ENCODE data around the gene NUDC.

Gene NUDC

DNA sequence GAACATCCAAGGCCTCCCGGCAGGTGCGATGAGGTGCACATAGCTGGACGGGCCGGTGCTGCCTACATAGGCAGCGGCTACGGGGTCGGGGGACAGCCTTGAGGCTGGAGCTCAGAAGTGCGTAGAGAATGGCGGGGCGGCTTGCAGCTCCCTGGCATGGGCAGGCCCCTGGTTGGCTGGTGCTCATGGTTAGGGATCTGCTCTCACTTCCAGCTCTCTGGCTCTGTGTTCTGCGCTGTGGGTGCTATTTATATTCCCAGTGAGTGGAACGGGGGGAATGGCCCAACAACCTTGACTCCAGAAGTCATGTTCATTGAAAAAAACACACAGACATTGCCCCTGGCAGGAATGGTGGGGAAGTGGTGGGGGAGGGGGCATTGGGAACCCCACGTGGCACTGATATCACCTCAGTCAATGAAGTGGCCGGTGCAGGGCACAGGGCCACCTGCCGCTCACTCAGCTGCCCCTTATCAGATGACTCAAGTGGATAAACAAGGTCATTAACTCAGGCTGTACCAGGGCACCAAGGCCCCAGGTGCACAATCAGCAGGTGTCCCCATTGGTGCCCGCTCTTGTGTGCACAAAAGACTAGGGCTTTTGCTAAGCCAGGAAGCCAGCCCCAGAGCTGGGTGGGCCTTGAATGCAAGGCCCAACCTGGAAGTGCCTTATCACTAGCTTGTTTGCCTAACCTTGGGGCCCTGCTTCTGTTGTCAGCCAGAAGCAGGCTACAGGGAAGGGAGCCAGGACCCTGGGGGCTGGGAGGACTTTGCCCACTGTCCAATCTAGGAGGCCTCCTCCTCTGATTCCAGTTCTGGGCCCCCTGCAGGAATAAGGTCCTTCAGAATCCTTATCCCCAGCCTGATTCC is 7.6 kb upstream of the NUDC start, which contains the start of gene NR0B2:
Gene NR0B2, minus strand, starts transcription at position 222 of the 866 bp plus-strand sequence. Its CDS starts 35 bp downstream, at position 187.
- TF ChIP-seq ZNF565 (CRISPR knock-in tag; conservative IDR thresholded peaks at IDR 0.05; ENCODE audit: low read depth) (no peak), ZC3H10 (CRISPR knock-in tag; IDR thresholded peaks at IDR 0.05) (no peak), TCF4 (CRISPR knock-in tag; IDR thresholded peaks at IDR 0.05; ENCODE audit: borderline replicate concordance) (no peak), PPARA (CRISPR knock-in tag; IDR thresholded peaks at IDR 0.05; ENCODE audit: borderline replicate concordance) (no peak), ZNF70 (CRISPR knock-in tag; IDR thresholded peaks at IDR 0.05) (no peak), ZFP3 (CRISPR knock-in tag; IDR thresholded peaks at IDR 0.05) (no peak), ESRRG (CRISPR knock-in tag; IDR thresholded peaks at IDR 0.05) (no peak), OSR1 (CRISPR knock-in tag; IDR thresholded peaks at IDR 0.05) (no peak), GLIS3 (CRISPR knock-in tag; IDR thresholded peaks at IDR 0.05) (no peak), ARNTL (CRISPR knock-in tag; IDR thresholded peaks at IDR 0.05; ENCODE audit: borderline replicate concordance, low read depth) (no peak), TOX (CRISPR knock-in tag; IDR thresholded peaks at IDR 0.05; ENCODE audit: borderline replicate concordance) (no peak), ZFP30 (CRISPR knock-in tag; IDR thresholded peaks at IDR 0.05) (no peak), ISL1 (CRISPR knock-in tag; IDR thresholded peaks at IDR 0.05) (no peak), ZNF8 (CRISPR knock-in tag; IDR thresholded peaks at IDR 0.05) (no peak), RARB (CRISPR knock-in tag; IDR thresholded peaks at IDR 0.05) (no peak)
- TF ChIP-seq, protein P1, sequence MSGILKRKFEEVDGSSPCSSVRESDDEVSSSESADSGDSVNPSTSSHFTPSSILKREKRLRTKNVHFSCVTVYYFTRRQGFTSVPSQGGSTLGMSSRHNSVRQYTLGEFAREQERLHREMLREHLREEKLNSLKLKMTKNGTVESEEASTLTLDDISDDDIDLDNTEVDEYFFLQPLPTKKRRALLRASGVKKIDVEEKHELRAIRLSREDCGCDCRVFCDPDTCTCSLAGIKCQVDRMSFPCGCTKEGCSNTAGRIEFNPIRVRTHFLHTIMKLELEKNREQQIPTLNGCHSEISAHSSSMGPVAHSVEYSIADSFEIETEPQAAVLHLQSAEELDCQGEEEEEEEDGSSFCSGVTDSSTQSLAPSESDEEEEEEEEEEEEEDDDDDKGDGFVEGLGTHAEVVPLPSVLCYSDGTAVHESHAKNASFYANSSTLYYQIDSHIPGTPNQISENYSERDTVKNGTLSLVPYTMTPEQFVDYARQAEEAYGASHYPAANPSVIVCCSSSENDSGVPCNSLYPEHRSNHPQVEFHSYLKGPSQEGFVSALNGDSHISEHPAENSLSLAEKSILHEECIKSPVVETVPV (CRISPR knock-in tag; IDR thresholded peaks at IDR 0.05), result no peak
- TF ChIP-seq, protein P2, sequence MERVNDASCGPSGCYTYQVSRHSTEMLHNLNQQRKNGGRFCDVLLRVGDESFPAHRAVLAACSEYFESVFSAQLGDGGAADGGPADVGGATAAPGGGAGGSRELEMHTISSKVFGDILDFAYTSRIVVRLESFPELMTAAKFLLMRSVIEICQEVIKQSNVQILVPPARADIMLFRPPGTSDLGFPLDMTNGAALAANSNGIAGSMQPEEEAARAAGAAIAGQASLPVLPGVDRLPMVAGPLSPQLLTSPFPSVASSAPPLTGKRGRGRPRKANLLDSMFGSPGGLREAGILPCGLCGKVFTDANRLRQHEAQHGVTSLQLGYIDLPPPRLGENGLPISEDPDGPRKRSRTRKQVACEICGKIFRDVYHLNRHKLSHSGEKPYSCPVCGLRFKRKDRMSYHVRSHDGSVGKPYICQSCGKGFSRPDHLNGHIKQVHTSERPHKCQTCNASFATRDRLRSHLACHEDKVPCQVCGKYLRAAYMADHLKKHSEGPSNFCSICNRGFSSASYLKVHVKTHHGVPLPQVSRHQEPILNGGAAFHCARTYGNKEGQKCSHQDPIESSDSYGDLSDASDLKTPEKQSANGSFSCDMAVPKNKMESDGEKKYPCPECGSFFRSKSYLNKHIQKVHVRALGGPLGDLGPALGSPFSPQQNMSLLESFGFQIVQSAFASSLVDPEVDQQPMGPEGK (CRISPR knock-in tag; IDR thresholded peaks at IDR 0.05; ENCODE audit: borderline replicate concordance), result no peak
- TF ChIP-seq, protein P3, sequence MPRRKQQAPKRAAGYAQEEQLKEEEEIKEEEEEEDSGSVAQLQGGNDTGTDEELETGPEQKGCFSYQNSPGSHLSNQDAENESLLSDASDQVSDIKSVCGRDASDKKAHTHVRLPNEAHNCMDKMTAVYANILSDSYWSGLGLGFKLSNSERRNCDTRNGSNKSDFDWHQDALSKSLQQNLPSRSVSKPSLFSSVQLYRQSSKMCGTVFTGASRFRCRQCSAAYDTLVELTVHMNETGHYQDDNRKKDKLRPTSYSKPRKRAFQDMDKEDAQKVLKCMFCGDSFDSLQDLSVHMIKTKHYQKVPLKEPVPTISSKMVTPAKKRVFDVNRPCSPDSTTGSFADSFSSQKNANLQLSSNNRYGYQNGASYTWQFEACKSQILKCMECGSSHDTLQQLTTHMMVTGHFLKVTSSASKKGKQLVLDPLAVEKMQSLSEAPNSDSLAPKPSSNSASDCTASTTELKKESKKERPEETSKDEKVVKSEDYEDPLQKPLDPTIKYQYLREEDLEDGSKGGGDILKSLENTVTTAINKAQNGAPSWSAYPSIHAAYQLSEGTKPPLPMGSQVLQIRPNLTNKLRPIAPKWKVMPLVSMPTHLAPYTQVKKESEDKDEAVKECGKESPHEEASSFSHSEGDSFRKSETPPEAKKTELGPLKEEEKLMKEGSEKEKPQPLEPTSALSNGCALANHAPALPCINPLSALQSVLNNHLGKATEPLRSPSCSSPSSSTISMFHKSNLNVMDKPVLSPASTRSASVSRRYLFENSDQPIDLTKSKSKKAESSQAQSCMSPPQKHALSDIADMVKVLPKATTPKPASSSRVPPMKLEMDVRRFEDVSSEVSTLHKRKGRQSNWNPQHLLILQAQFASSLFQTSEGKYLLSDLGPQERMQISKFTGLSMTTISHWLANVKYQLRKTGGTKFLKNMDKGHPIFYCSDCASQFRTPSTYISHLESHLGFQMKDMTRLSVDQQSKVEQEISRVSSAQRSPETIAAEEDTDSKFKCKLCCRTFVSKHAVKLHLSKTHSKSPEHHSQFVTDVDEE (CRISPR knock-in tag; IDR thresholded peaks at IDR 0.05), result no peak
- ATAC-seq, result no peak

DNA sequence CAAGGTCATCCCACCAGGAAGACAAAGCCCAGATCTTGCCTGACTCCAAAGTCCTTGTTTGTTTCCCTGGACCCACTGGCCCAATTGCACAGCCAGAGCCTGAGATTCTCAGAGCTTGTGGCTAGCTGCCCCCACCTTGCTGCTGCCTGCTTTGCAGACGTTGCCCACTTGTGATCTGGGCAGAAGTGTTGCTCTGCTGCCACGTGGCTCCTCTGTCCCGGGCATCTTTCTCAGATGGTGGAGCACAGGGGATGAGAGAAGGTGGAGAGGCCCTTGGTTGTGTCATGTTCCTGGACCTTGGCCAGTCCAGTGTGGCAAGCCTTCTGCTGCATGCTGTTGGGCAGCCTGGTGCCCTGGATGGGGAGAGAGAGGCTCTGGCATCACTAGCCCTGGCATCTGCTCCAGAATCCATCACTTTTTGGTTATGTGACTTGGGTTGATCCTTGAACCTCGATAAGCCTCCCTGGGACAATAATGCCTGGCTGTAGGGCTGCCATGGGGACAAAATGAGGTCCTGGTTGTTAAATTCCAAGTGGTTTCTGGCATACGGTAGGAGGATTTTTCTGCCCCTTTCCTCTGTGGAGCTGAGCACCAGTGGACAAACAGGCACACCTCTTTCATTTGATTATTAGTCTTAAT is 6.2 kb upstream of the NUDC start:
- no peak for ATAC-seq
- TF ChIP-seq BACH2 (CRISPR knock-in tag; IDR thresholded peaks at IDR 0.05; ENCODE audit: borderline replicate concordance) (no peak), RARB (CRISPR knock-in tag; IDR thresholded peaks at IDR 0.05) (no peak), ESRRG (CRISPR knock-in tag; IDR thresholded peaks at IDR 0.05) (no peak), ZNF70 (CRISPR knock-in tag; IDR thresholded peaks at IDR 0.05) (no peak), GLIS3 (CRISPR knock-in tag; IDR thresholded peaks at IDR 0.05) (no peak), TCF4 (CRISPR knock-in tag; IDR thresholded peaks at IDR 0.05; ENCODE audit: borderline replicate concordance) (no peak), ZFP3 (CRISPR knock-in tag; IDR thresholded peaks at IDR 0.05) (no peak), CSDC2 (CRISPR knock-in tag; IDR thresholded peaks at IDR 0.05) (no peak)
- TF ChIP-seq, protein P4, sequence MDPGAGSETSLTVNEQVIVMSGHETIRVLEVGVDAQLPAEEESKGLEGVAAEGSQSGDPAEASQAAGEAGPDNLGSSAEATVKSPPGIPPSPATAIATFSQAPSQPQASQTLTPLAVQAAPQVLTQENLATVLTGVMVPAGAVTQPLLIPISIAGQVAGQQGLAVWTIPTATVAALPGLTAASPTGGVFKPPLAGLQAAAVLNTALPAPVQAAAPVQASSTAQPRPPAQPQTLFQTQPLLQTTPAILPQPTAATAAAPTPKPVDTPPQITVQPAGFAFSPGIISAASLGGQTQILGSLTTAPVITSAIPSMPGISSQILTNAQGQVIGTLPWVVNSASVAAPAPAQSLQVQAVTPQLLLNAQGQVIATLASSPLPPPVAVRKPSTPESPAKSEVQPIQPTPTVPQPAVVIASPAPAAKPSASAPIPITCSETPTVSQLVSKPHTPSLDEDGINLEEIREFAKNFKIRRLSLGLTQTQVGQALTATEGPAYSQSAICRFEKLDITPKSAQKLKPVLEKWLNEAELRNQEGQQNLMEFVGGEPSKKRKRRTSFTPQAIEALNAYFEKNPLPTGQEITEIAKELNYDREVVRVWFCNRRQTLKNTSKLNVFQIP (CRISPR knock-in tag; IDR thresholded peaks at IDR 0.05; ENCODE audit: borderline replicate concordance, low read depth), result no peak
- TF ChIP-seq, protein P1 (CRISPR knock-in tag; IDR thresholded peaks at IDR 0.05), result no peak

Data from SK-N-SH treated with all-trans-retinoic acid at 6 μM for 48 hours (cell line).